HG03025 (cell line): Measurements from ENCODE around the gene ROS1.

ENCODE experiments used
- ATAC-seq: cut with Tn5 transposase; IDR thresholded peaks from one replicate; pipeline ENCODE4 v1.9.1; 2021; ENCODE audit warnings: mild to moderate bottlenecking, moderate library complexity; ENCODE audit not compliant: unreplicated experiment, low FRiP score

The ROS1 gene

GRCh38 chr6:117326396-117326795, 99.3 kb downstream of the ROS1 start:
- no peak for ATAC-seq

- ATAC-seq: no peak
These were observed 108.5 kb downstream of the ROS1 start for GRCh38 chr6:117317261-117317660.

DNA sequence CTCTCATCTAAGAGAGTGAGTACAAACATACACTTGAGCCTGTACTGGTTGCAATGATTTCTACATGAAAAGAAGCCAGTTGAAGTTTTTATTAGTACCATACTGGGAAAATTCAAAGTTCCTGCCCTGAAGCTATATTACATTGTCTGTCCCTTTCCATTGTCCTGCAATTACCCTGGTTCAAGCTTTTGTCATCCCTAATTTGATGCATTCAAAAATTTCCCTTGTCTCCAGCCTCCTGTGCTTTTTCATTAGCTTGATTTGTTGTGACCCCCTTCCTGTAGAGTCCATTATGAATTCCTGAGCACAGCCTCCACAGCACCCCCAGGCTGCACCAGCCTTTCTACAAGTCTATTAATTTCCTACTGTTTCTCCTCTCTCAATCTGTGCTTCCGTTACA, 114.0 kb downstream of the ROS1 start:
- no peak for ATAC-seq

GRCh38 chr6:117311310-117311709, 114.4 kb downstream of the ROS1 start:
- ATAC-seq: no peak

- ATAC-seq: no peak
These were observed 116.1 kb downstream of the ROS1 start for GRCh38 chr6:117309611-117310010.

GRCh38 chr6:117309069-117309468, 116.7 kb downstream of the ROS1 start:
- no peak for ATAC-seq

DNA sequence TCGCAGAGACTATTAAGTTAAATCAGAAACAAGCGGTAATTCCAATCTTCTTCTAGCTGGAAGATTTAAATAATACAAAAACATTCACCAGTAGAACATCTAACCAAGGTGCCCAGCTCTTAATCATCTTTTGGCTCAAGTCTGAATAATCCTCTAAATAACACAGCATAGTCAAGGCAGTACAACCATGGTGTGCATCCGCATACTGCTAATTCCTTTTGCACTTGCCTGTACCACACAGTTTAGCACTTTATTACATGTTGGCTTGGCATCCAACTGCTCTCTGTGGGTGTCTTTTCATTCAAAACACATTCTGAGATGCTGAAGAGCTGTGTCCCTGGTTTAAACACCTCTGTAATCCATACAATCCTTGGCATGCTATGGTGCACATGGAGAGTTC, 118.1 kb downstream of the ROS1 start:
- ATAC-seq: no peak

GRCh38 chr6:117306227-117306790, 119.4 kb downstream of the ROS1 start:
- ATAC-seq: no peak

DNA sequence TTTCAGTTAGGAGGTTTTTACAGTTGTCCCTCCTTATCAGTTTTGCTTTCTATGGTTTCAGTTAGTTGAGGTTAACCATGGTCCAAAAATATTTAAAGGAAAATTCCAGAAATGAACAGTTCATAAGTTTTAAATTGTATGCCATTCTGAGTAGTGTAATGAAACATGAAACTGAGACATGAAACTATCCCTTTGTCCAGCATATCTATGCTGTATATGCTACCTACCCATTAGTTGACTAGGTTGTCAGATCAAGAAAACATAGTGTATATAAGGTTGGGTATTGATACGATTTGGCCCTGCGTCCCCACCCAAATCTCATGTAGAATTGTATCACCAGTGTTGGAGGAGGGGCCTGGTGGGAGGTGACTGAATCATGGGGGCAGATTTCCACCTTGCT, 121.3 kb downstream of the ROS1 start:
- no peak for ATAC-seq

DNA sequence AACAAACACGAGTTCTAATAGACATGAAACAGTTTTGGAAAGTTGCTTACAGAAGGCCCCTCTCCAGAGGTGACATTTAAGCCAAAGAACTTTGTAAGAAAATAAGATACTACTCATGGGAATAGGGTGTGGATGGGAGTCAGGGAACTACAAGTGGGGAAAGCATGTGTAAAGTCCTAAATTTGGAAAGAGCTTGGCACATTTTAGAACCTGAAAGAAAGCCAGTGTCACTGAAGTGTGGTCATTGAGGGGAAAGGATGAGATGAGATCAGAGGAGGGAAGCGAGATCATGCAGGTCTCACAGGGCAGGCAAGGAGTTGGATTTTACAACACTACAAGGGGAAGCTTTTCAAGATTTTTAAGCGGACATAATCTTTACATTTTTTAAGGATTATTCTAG, 122.4 kb downstream of the ROS1 start:
- no peak for ATAC-seq

DNA sequence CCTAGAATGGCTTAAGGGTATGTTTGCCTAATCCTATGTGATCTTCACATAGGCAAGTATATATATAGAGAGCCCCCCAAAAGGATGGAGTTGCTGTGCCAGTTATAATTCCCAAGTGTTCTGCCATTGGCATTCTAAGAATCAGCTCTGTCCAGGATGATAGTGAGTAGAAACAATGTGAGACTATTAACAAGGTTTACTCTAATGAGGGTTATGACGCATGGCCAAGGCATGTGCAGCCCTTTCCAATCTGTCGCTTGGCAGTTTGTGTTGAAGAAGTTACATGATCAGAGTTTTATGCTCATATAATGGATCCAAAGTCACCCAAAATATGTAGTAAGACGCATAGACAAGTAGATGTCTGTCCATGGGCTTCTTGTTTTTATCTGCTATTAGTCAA, 126.8 kb downstream of the ROS1 start:
- no peak for ATAC-seq

- no peak for ATAC-seq
These were observed 135.4 kb downstream of the ROS1 start for GRCh38 chr6:117290173-117290846.

- no peak for ATAC-seq
These were observed 137.5 kb downstream of the ROS1 start for GRCh38 chr6:117288083-117288715.

- no peak for ATAC-seq
These were observed 144.8 kb downstream of the ROS1 start for GRCh38 chr6:117280922-117281321.

GRCh38 chr6:117276778-117277316, 148.9 kb downstream of the ROS1 start:
- no peak for ATAC-seq

DNA sequence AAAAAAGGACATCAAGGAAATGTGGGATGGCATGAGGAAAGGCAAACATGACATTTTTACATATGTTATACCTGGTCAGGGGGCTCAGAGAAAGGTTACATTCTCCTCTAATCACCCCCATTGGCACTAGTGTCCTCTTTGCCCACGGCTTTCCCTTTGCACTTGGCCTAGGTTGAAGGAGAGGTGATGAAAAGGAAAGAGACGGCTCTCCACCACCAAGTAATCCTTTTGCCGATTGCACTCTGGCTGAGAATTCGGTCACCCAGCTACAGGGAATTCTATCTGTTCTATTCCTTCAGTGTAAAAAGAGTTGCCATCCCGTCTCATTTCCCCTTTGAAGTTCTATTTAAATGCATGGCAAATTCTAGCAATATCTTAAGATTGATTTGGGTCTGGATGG, 150.0 kb downstream of the ROS1 start:
- ATAC-seq: no peak

GRCh38 chr6:117275205-117275604, 150.5 kb downstream of the ROS1 start:
- no peak for ATAC-seq

- ATAC-seq: no peak
These were observed 152.9 kb downstream of the ROS1 start for GRCh38 chr6:117272891-117273290.

- no peak for ATAC-seq
These were observed 153.5 kb downstream of the ROS1 start for GRCh38 chr6:117272032-117272866.

DNA sequence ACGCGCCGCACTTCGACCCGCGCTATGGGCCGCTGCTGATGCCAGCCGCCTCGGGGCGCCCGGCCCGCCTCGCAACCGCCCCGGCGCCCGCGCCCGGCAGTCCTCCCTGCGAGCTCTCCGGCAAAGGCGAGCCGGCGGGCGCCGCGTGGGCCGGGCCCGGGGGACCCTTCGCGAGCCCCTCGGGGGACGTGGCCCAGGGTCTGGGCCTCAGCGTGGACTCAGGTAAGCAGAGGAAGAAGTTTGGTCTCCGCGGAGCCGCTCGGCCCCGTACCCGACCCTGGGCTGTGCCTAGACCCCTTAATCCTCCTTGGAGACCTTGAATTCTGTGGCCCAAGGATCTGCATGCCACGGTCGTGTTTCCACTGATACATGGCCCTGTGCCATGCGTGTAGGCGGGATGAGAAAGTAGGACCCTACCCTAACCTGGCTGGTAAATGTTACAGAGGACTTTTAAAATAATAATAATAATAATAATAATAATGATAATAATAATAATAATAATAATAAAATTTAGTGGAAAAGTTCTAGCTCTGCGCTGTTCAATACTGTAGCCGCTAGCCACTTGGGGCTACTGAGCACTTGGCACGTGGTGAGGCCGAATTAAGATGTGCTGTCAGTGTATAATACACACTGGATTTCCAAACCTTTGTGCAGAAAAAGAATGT, 154.8 kb downstream of the ROS1 start:
- no peak for ATAC-seq
